GM23248 (cell line): ENCODE results near the gene CD59. TPM values are rescaled to one million over a fixed set of nuclear protein-coding genes. Genes with fewer than 3 reads are reported as not detected.

ENCODE experiments used
- DNase-seq: peaks from one replicate; pipeline ENCODE4 v3.0.0-alpha.2; 2015
- H2AFZ ChIP-seq: fragments of 200-600 bp; sonication (generic); 2 replicates; pipeline ENCODE4 v1.6.1; 2016; ENCODE audit warnings: antibody characterized with exemption
- H3F3A ChIP-seq: fragments of 200-600 bp; sonication (generic); 2 replicates; pipeline ENCODE4 v1.6.1; 2016; ENCODE audit warnings: mild to moderate bottlenecking, antibody characterized with exemption, mixed run types; ENCODE audit not compliant: insufficient read depth
- H3K27ac ChIP-seq: fragments of 200-600 bp; sonication (generic); 2 replicates; pipeline ENCODE4 v1.5.1; 2016; ENCODE audit warnings: mild to moderate bottlenecking
- H3K27me3 ChIP-seq: fragments of 200-600 bp; sonication (generic); replicated peaks from 2 replicates; pipeline ENCODE4 v1.6.1; 2016; ENCODE audit warnings: mild to moderate bottlenecking; ENCODE audit not compliant: insufficient read depth
- H3K36me3 ChIP-seq: fragments of 200-600 bp; sonication (generic); 2 replicates; pipeline ENCODE4 v1.6.1; 2016; ENCODE audit warnings: low read depth, mild to moderate bottlenecking
- H3K4me1 ChIP-seq: fragments of 200-600 bp; sonication (generic); 2 replicates; pipeline ENCODE4 v1.6.1; 2016; ENCODE audit warnings: mild to moderate bottlenecking; ENCODE audit not compliant: insufficient read depth
- H3K4me2 ChIP-seq: fragments of 200-600 bp; sonication (generic); one replicate; pipeline ENCODE4 v1.6.1; 2016; ENCODE audit warnings: mild to moderate bottlenecking; ENCODE audit not compliant: unreplicated experiment
- H3K4me3 ChIP-seq: fragments of 200-600 bp; sonication (generic); 2 replicates; pipeline ENCODE4 v1.5.1; 2016; ENCODE audit warnings: mild to moderate bottlenecking
- H3K79me2 ChIP-seq: fragments of 200-600 bp; sonication (generic); 2 replicates; pipeline ENCODE4 v1.6.1; 2016; ENCODE audit warnings: mild to moderate bottlenecking; ENCODE audit not compliant: insufficient read depth
- H3K9ac ChIP-seq: fragments of 200-600 bp; sonication (generic); 2 replicates; pipeline ENCODE4 v1.6.1; 2016; ENCODE audit warnings: mild to moderate bottlenecking
- H3K9me2 ChIP-seq: fragments of 200-600 bp; sonication (generic); 2 replicates; pipeline ENCODE4 v1.6.1; 2016; ENCODE audit warnings: mixed run types, mild to moderate bottlenecking, moderate library complexity; ENCODE audit not compliant: insufficient read depth
- H3K9me3 ChIP-seq: fragments of 200-600 bp; sonication (generic); one replicate; pipeline ENCODE4 v1.6.1; 2017; ENCODE audit warnings: low read depth
- H4K20me1 ChIP-seq: fragments of 200-600 bp; sonication (generic); 2 replicates; pipeline ENCODE4 v1.6.0; 2016; ENCODE audit not compliant: insufficient read depth
- EZH2 ChIP-seq: fragments of 200-600 bp; sonication (generic); IDR thresholded peaks from 2 replicates; pipeline ENCODE4 v1.6.1; 2018; ENCODE audit warnings: antibody characterized with exemption, mild to moderate bottlenecking; ENCODE audit not compliant: insufficient read depth, poor library complexity, severe bottlenecking
- EZH2phosphoT487 ChIP-seq: fragments of 200-600 bp; sonication (generic); IDR thresholded peaks from 2 replicates; pipeline ENCODE4 v1.6.1; 2018; ENCODE audit warnings: antibody characterized with exemption, moderate library complexity, mild to moderate bottlenecking, low read depth; ENCODE audit not compliant: insufficient read depth
- WGBS, 2 experiments: methylation state at CpG; one replicate each; pipeline ENCODE4 v1.1.6; 2015 to 2017; ENCODE audit warnings: low lambda C conversion rate in 2 of 2, low coverage in 1 of 2; ENCODE audit errors: missing lambda C conversion rate in 2 of 2; 5-methylcytosine and 5-hydroxymethylcytosine counted together
- in situ Hi-C: fragments of 300-500 bp; cut with MboI; formaldehyde crosslinking; loops from 2 replicates; pipeline ENCODE4 v1.15.0; 2020
- polyA plus RNA-seq: library from polyadenylated mRNA; unstranded; fragments of >200 nt; fragmentation: Nextera tagmentation; extraction: Ambion mirVana; gene quantifications from 2 replicates; pipeline ENCODE4 v1.2.1, GENCODE V29; 2016
- total RNA-seq: library from RNA; depleted of rRNA; stranded (reverse); fragments of >200 nt; shearing (Covaris generic); gene quantifications from 2 replicates; pipeline ENCODE4 v1.2.3, GENCODE V29; 2014

CD59 gene
- total and polyA plus RNA-seq, 2 experiments from 2014 or later: 1,314 to 2,015 TPM

- peak overlapping the region; percentile 82 for H3K9ac ChIP-seq
- H3K36me3 ChIP-seq: no peaks in the 10 kb centered on the region
- no peak overlapping the region for H2AFZ ChIP-seq
- no peaks in the 10 kb centered on the region for H4K20me1 ChIP-seq
- peak overlapping the region; percentile 4; the same call in 1 of the 2 replicates for H3K4me3 ChIP-seq
- no peaks in the 10 kb centered on the region for H3K9me2 ChIP-seq
- WGBS, 2 experiments: 1% methylated on average over 8 of the region's 8 CpGs
- H3K79me2 ChIP-seq: no peaks in the 10 kb centered on the region
- DNase-seq: peak; percentile 99
- H3K27ac ChIP-seq: peak overlapping the region; percentile 98
- H3K27me3 ChIP-seq: no peaks in the 10 kb centered on the region
- H3F3A ChIP-seq: peaks cover 72% of the 10 kb centered on the region
- H3K4me1 ChIP-seq: peaks cover 59% of the 10 kb centered on the region
- in situ Hi-C loops: no loop called here
- H3K4me2 ChIP-seq: peak overlapping the region; percentile 81
- TF ChIP-seq EZH2 (no peak), EZH2phosphoT487 (peak; percentile 95)
- H3K9me3 ChIP-seq: no peaks in the 10 kb centered on the region
These were observed 45.7 kb downstream of the CD59 start for GRCh38 chr11:33690290-33691065.

DNA sequence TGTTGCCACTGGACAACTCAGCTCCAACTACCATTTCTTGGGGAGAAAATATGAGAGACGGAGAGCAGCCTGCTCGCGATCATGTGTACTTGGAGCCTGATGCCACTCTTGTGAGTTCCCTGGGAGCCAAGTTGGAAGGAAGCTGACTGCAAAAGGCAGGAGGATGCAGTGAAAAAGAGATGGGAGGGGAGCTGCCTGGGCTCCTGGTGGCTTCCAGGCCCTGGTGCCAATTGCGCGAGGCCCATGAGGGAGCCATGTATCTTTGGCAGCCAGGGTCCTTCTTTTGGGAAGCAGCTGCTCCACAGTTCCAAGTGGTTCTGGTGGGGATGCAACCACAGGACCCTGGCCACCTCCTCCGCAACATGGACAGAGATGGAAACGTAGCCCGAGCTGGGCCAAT, 46.7 kb downstream of the CD59 start:
- TF ChIP-seq EZH2phosphoT487 (no peak), EZH2 (no peak)
- 43 to 48% methylated on average over 8 of the region's 8 CpGs for WGBS, 2 experiments
- no peaks in the 10 kb centered on the region for H3K27me3 ChIP-seq
- H3K4me1 ChIP-seq: peaks cover 64% of the 10 kb centered on the region
- H3K9me3 ChIP-seq: no peaks in the 10 kb centered on the region
- H3F3A ChIP-seq: peaks cover 80% of the 10 kb centered on the region
- no peaks in the 10 kb centered on the region for H4K20me1 ChIP-seq
- H3K9me2 ChIP-seq: no peaks in the 10 kb centered on the region
- DNase-seq: peak; percentile 40
- peak overlapping the region; percentile 70 for H3K4me2 ChIP-seq
- H3K79me2 ChIP-seq: no peaks in the 10 kb centered on the region
- H3K9ac ChIP-seq: peak overlapping the region; percentile 68
- H2AFZ ChIP-seq: 0 out of 2 replicates have a peak overlapping the region, but pooled peaks have one; percentile 16
- in situ Hi-C loops: no loop called here
- no peaks in the 10 kb centered on the region for H3K36me3 ChIP-seq
- H3K4me3 ChIP-seq: peak overlapping the region; percentile 28; the same call in 1 of the 2 replicates
- H3K27ac ChIP-seq: peak overlapping the region; percentile 98

GRCh38 chr11:33689085-33689484, 47.1 kb downstream of the CD59 start:
- 54 to 57% methylated on average over 4 of the region's 4 CpGs for WGBS, 2 experiments
- in situ Hi-C loops: no loop called here

DNA sequence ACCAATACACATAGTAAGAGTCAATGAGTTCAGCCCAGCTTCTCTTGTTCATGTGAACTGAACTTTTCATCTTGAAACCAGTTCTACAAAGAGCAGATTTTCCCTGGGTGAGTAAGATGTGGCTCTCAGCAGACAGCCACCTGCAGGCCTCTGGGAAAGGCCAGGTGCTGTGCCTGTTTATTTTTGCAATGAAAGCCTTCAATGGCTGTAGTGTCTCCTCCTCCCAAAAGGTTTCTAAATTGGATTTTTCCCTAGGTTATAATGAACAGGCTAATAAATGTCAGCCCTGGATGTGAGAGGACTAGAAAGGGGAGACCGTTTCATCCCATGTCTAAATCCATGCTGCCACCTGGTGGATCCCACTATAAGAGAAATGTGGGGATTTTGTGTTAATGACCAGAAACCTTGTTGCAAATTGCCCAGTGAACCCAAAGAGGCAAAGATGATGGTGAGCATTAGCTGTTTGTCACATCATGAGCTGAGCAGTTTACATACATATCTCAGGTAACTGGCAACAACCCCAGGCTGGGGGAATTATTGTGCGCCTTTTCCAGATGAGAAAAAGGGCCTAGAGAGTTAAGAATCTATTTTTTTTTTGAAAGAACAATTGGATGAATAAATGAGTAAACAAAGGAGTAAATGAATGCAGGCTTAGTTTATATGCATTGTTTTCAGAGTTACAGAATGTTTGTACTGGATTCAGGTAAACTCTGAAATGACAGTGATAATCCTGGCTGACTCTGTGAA, 48.3 kb downstream of the CD59 start:
- H3K4me3 ChIP-seq: no peak overlapping the region
- TF ChIP-seq EZH2: no peak
- no peak for TF ChIP-seq EZH2phosphoT487
- no peaks in the 10 kb centered on the region for H3K9me3 ChIP-seq
- DNase-seq: peak; percentile 86
- no peak overlapping the region for H2AFZ ChIP-seq
- peaks cover 56% of the 10 kb centered on the region for H3K4me1 ChIP-seq
- H3K79me2 ChIP-seq: no peaks in the 10 kb centered on the region
- WGBS, 2 experiments: 30% methylated on average over 2 of the region's 2 CpGs
- H3K36me3 ChIP-seq: no peaks in the 10 kb centered on the region
- H3F3A ChIP-seq: peaks cover 76% of the 10 kb centered on the region
- H3K9me2 ChIP-seq: no peaks in the 10 kb centered on the region
- peak overlapping the region; percentile 98 for H3K27ac ChIP-seq
- no peak overlapping the region for H3K4me2 ChIP-seq
- in situ Hi-C loops: no loop called here
- no peak overlapping the region for H3K9ac ChIP-seq
- no peaks in the 10 kb centered on the region for H4K20me1 ChIP-seq
- H3K27me3 ChIP-seq: no peaks in the 10 kb centered on the region

More at GRCh38 chr11:33689085-33689484, 47.1 kb downstream of the CD59 start:
- peak; percentile 64 for DNase-seq
- H3K27ac ChIP-seq: peak overlapping the region; percentile 98
- peaks cover 68% of the 10 kb centered on the region for H3K4me1 ChIP-seq
- H4K20me1 ChIP-seq: no peaks in the 10 kb centered on the region
- no peak overlapping the region for H3K4me3 ChIP-seq
- no peaks in the 10 kb centered on the region for H3K79me2 ChIP-seq
- H3K9ac ChIP-seq: peak overlapping the region; percentile 68
- no peaks in the 10 kb centered on the region for H3K27me3 ChIP-seq
- H2AFZ ChIP-seq: 0 out of 2 replicates have a peak overlapping the region, but pooled peaks have one; percentile 16
- H3K9me3 ChIP-seq: no peaks in the 10 kb centered on the region
- no peaks in the 10 kb centered on the region for H3K36me3 ChIP-seq
- no peak for TF ChIP-seq EZH2phosphoT487
- no peak for TF ChIP-seq EZH2
- H3K4me2 ChIP-seq: peak overlapping the region; percentile 70
- no peaks in the 10 kb centered on the region for H3K9me2 ChIP-seq
- peaks cover 80% of the 10 kb centered on the region for H3F3A ChIP-seq
